HepG2 (cell line): ENCODE results near the gene BCAS3. TPM values are rescaled to one million over a fixed set of nuclear protein-coding genes. Genes with fewer than 3 reads are reported as not detected.

ENCODE experiments used
- ATAC-seq: fragments of 200-7000 bp; cut with Tn5 transposase; 3 replicates; pipeline ENCODE4 v1.9.1; 2020; ENCODE audit warnings: mild to moderate bottlenecking, moderate library complexity
- BruUV-seq: library from RNA; stranded (reverse); fragments of 400-500 nt; replicated peaks from 2 replicates; lab custom pipeline; 2021; lab: Mats Ljungman, UMichigan
- CTCF ChIA-PET: fragments of 300-600 bp; formaldehyde crosslinking; extraction: SDS; loops from one replicate; lab custom pipeline; 2021; ENCODE audit warnings: low total read pairs, inconsistent platforms, low intra/inter-chr PET ratio; lab: Yijun Ruan, JAX
- POLR2A ChIA-PET: fragments of 350-600 bp; sonication (Branson Sonifier 250); formaldehyde crosslinking; loops from one replicate; lab custom pipeline; 2020; ENCODE audit warnings: antibody characterized with exemption, inconsistent platforms; lab: Yijun Ruan, JAX
- DNase-seq: peaks from one replicate; pipeline ENCODE4 v3.0.0-alpha.2; 2015; ENCODE audit warnings: low spot score
- FAIRE-seq: peaks from 3 replicates; lab custom pipeline; 2011; peaks lifted over from hg19 to GRCh38; lab: Jason Lieb, UNC
- H2AFZ ChIP-seq: one replicate; pipeline ENCODE4 v1.6.1; 2011; ENCODE audit warnings: low read length, inconsistent platforms
- H3K27ac ChIP-seq: fragments of 300-600 bp; 3 replicates; pipeline ENCODE4 v1.8.0; 2011; ENCODE audit warnings: mixed run types, mild to moderate bottlenecking, mixed read lengths, low read length, inconsistent platforms; ENCODE audit not compliant: insufficient read depth; ENCODE audit errors: extremely low read length
- H3K27me3 ChIP-seq, 2 experiments: fragments of 200-600 bp in 1 of 2; 2 replicates in 1 of 2; 3 replicates in 1 of 2; pipeline versions ENCODE4 v1.6.0 to v1.8.0; 2011; ENCODE audit warnings: low read length in 2 of 2, mild to moderate bottlenecking in 2 of 2, moderate library complexity in 2 of 2, inconsistent platforms in 1 of 2; ENCODE audit not compliant: insufficient read depth in 2 of 2, control insufficient read depth in 1 of 2
- H3K36me3 ChIP-seq, 2 experiments: fragments of 200-600 bp in 1 of 2; replicated peaks in 1 of 2; 2 replicates in 1 of 2; 3 replicates in 1 of 2; pipeline versions ENCODE4 v1.5.1 to v1.8.0; 2011; ENCODE audit warnings: low read length in 2 of 2, inconsistent platforms in 1 of 2; ENCODE audit not compliant: insufficient read depth in 2 of 2, control insufficient read depth in 1 of 2
- H3K4me1 ChIP-seq: 2 replicates; pipeline ENCODE4 v1.5.1; 2012; ENCODE audit warnings: low read length, inconsistent platforms; ENCODE audit not compliant: insufficient read depth
- H3K4me2 ChIP-seq: 2 replicates; pipeline ENCODE4 v1.6.0; 2011; ENCODE audit warnings: low read depth, low read length, inconsistent platforms
- H3K4me3 ChIP-seq, 3 experiments: fragments of 200-600 bp in 1 of 3; sonication (generic), shearing (Covaris generic) in 1 of 3; replicated peaks in 1 of 3; 2 replicates each; pipeline ENCODE4 v1.5.1; 2011 to 2016; ENCODE audit warnings: low read length in 3 of 3, inconsistent platforms in 2 of 3, low read depth in 2 of 3, mild to moderate bottlenecking in 2 of 3, control low read depth in 1 of 3, mixed read lengths in 1 of 3; ENCODE audit not compliant: insufficient read depth in 1 of 3
- H3K79me2 ChIP-seq: one replicate; pipeline ENCODE4 v1.6.1; 2011; ENCODE audit warnings: low read length, inconsistent platforms; ENCODE audit not compliant: insufficient read depth
- H3K9ac ChIP-seq: 2 replicates; pipeline ENCODE4 v1.6.0; 2011; ENCODE audit warnings: mild to moderate bottlenecking, low read depth, low read length, inconsistent platforms; ENCODE audit not compliant: insufficient read depth
- H3K9me3 ChIP-seq: 2 replicates; pipeline ENCODE4 v1.5.1; 2012; ENCODE audit warnings: mild to moderate bottlenecking, low read length
- H4K20me1 ChIP-seq: 2 replicates; pipeline ENCODE4 v1.6.0; 2011; ENCODE audit warnings: inconsistent platforms, mild to moderate bottlenecking, low read length, moderate library complexity; ENCODE audit not compliant: insufficient read depth
- ISL2 ChIP-seq: sonication (generic); formaldehyde crosslinking; IDR thresholded peaks from 2 replicates; pipeline ENCODE4 v1.5.0; 2020; ENCODE audit warnings: missing genetic modification reagents
- NFATC3 ChIP-seq: sonication (generic); formaldehyde crosslinking; IDR thresholded peaks from 2 replicates; pipeline ENCODE4 v1.5.1; 2020; ENCODE audit warnings: mild to moderate bottlenecking, missing genetic modification reagents
- XRCC5 ChIP-seq: fragments of 200-400 bp; formaldehyde crosslinking; optimal IDR thresholded peaks from 2 replicates; pipeline ENCODE3; 2017; ENCODE audit warnings: mild to moderate bottlenecking, low read length
- ZHX2 ChIP-seq, 2 experiments: sonication (generic) in 1 of 2; formaldehyde crosslinking in 1 of 2; IDR thresholded peaks; 2 replicates each; pipeline versions ENCODE4 v1.6.1 to v1.9.0; 2014 to 2022; ENCODE audit warnings: antibody characterized with exemption in 1 of 2, borderline replicate concordance in 1 of 2, inconsistent platforms in 1 of 2, low read depth in 1 of 2, missing genetic modification reagents in 1 of 2
- ZNF563 ChIP-seq: sonication (generic); formaldehyde crosslinking; IDR thresholded peaks from 2 replicates; pipeline ENCODE4 v1.8.0; 2022; ENCODE audit warnings: mild to moderate bottlenecking, moderate library complexity, missing genetic modification reagents
- ZNF605 ChIP-seq: sonication (generic); formaldehyde crosslinking; IDR thresholded peaks from 2 replicates; pipeline ENCODE4 v1.8.0; 2022; ENCODE audit warnings: mild to moderate bottlenecking, missing genetic modification reagents
- ZNF652 ChIP-seq: IDR thresholded peaks from 2 replicates; pipeline ENCODE4 v1.6.1; 2016; ENCODE audit warnings: low read depth, borderline replicate concordance
- WGBS: methylation state at CpG from one replicate; pipeline ENCODE4 v1.1.6; 2017; ENCODE audit warnings: low lambda C conversion rate; 5-methylcytosine and 5-hydroxymethylcytosine counted together
- in situ Hi-C: cut with HindIII; loops from 2 replicates; pipeline ENCODE4 v1.10.0; 2017; ENCODE audit warnings: low pct_unique_long_range_greater_than_20kb; ENCODE audit not compliant: extremely low pct_ligation_motif_present
- intact Hi-C: fragments of 100-400 bp; cut with micrococcal nuclease; formaldehyde crosslinking; loops from one replicate; pipeline ENCODE4 v1.10.0; 2022; ENCODE audit not compliant: unreplicated experiment
- polyA plus RNA-seq, 8 experiments: library from polyadenylated mRNA; depleted of rRNA in 3 of 8; stranded (reverse) in 7 of 8; unstranded in 1 of 8; fragments of >200 nt; fragmentation: Illumina TruSeq in 4 of 8; extraction: Trizol in 4 of 8; gene quantifications; 2 replicates each; pipeline versions ENCODE4 v1.2.1 to v1.2.3, GENCODE V29; 2011 to 2016; ENCODE audit warnings: low read depth in 4 of 8, missing spikeins in 1 of 8, mixed read lengths in 1 of 8; ENCODE audit not compliant: insufficient read depth in 1 of 8
- total RNA-seq, 5 experiments: library from RNA; depleted of rRNA; stranded (reverse); fragments of >200 nt; fragmentation: Illumina TruSeq; extraction: Trizol; gene quantifications; 2 replicates each; pipeline ENCODE4 v1.2.3, GENCODE V29; 2016; ENCODE audit warnings: low read depth in 1 of 5

Gene BCAS3
- total and polyA plus RNA-seq, 2 of the 13 experiments (the other 11 are each of a cell fraction or from before 2014, with no cell fraction given) = 10.7 to 11.2 TPM

GRCh38 chr17:61380217-61380835 lies 702.7 kb downstream of the BCAS3 start (continued):
- TF ChIP-seq ZHX2 (IDR thresholded peaks at IDR 0.05; ENCODE audit: low read depth) (no peak), ZHX2 (CRISPR knock-in tag; IDR thresholded peaks at IDR 0.05; ENCODE audit: borderline replicate concordance) (no peak), ZNF605 (no peak), ZNF563 (CRISPR knock-in tag) (no peak), XRCC5 (peak; percentile 2)

GRCh38 chr17:61380836-61381525 lies 703.3 kb downstream of the BCAS3 start:
- Histone ChIP-seq H3K9me3 (no peaks in the 10 kb centered on the region), H3K36me3 (no peaks in the 10 kb centered on the region), H3K79me2 (no peaks in the 10 kb centered on the region), H4K20me1 (no peaks in the 10 kb centered on the region), H3K27ac (no peak overlapping the region), H3K4me2 (no peak overlapping the region), H2AFZ (no peak overlapping the region), H3K4me1 (peaks cover 66% of the 10 kb centered on the region), H3K4me3 (no peak overlapping the region), H3K27me3 (no peaks in the 10 kb centered on the region), H3K9ac (no peak overlapping the region)
- intact Hi-C loops = no loop called here
- ChIA-PET CTCF (no interaction called here), POLR2A (interaction anchor here (1.1 to 3.2 kb wide), 2 partner anchors 16 to 45 kb away, joined by 6 to 13 read pairs; no protein-coding TSS in a partner anchor)
- 94% methylated on average over 18 of the region's 18 CpGs for WGBS
- no peak for ATAC-seq
- no peak for DNase-seq
- TF ChIP-seq ZNF652 (peak; percentile 86), ISL2 (CRISPR knock-in tag) (no peak), NFATC3 (CRISPR knock-in tag) (no peak)
- no TSS peak for BruUV-seq
- FAIRE-seq = no peak
- in situ Hi-C loops = no loop called here
